GM23338 (cell line): ENCODE results near the gene UST.

ENCODE experiments used
- CREB1 ChIP-seq: fragments of 250-450 bp; sonication (Bioruptor Pico); IDR thresholded peaks from 2 replicates; pipeline ENCODE4 v1.5.0; 2020; ENCODE audit warnings: low read depth, mild to moderate bottlenecking, moderate library complexity
- EZH2 ChIP-seq: fragments of 200-600 bp; sonication (generic); IDR thresholded peaks from one replicate; pipeline ENCODE4 v1.8.0; 2017; ENCODE audit warnings: antibody characterized with exemption, mild to moderate bottlenecking, low read depth; ENCODE audit not compliant: unreplicated experiment
- EZH2phosphoT487 ChIP-seq: fragments of 200-600 bp; sonication (generic); IDR thresholded peaks from one replicate; pipeline ENCODE4 v1.8.1; 2018; ENCODE audit warnings: antibody characterized with exemption; ENCODE audit not compliant: unreplicated experiment
- JUNB ChIP-seq: IDR thresholded peaks from one replicate; pipeline ENCODE4 v1.6.1; 2016; ENCODE audit warnings: antibody characterized with exemption; ENCODE audit not compliant: unreplicated experiment
- NANOG ChIP-seq: IDR thresholded peaks from 2 replicates; pipeline ENCODE4 v1.6.1; 2016; ENCODE audit warnings: antibody characterized with exemption, borderline replicate concordance
- POLR2AphosphoS5 ChIP-seq: IDR thresholded peaks from 2 replicates; pipeline ENCODE4 v1.6.1; 2016; ENCODE audit warnings: antibody characterized with exemption, low read depth
- ZNF114 ChIP-seq: fragments of 250-450 bp; sonication (Bioruptor Pico); IDR thresholded peaks from 2 replicates; pipeline ENCODE4 v1.5.0; 2020; ENCODE audit warnings: mild to moderate bottlenecking, moderate library complexity
- ZNF331 ChIP-seq: fragments of 250-450 bp; sonication (Bioruptor Pico); IDR thresholded peaks from 2 replicates; pipeline ENCODE4 v1.5.0; 2020; ENCODE audit warnings: low read depth, mild to moderate bottlenecking, moderate library complexity
- TF ChIP-seq, protein P1 (sequence below), 2 experiments: fragments of 200-600 bp in 1 of 2; sonication (generic) in 1 of 2; conservative IDR thresholded peaks; 2 replicates each; pipeline versions ENCODE4 v1.5.1 to v1.6.1; 2016 to 2017; ENCODE audit warnings: antibody characterized with exemption in 2 of 2, low read depth in 2 of 2, mild to moderate bottlenecking in 2 of 2, moderate library complexity in 1 of 2
- TF ChIP-seq, protein P2 (sequence below): IDR thresholded peaks from one replicate; pipeline ENCODE4 v1.6.1; 2018; ENCODE audit warnings: antibody characterized with exemption; ENCODE audit not compliant: unreplicated experiment
- TF ChIP-seq, protein P3 (sequence below): IDR thresholded peaks from 2 replicates; pipeline ENCODE4 v1.6.1; 2016; ENCODE audit warnings: antibody characterized with exemption

DNA sequence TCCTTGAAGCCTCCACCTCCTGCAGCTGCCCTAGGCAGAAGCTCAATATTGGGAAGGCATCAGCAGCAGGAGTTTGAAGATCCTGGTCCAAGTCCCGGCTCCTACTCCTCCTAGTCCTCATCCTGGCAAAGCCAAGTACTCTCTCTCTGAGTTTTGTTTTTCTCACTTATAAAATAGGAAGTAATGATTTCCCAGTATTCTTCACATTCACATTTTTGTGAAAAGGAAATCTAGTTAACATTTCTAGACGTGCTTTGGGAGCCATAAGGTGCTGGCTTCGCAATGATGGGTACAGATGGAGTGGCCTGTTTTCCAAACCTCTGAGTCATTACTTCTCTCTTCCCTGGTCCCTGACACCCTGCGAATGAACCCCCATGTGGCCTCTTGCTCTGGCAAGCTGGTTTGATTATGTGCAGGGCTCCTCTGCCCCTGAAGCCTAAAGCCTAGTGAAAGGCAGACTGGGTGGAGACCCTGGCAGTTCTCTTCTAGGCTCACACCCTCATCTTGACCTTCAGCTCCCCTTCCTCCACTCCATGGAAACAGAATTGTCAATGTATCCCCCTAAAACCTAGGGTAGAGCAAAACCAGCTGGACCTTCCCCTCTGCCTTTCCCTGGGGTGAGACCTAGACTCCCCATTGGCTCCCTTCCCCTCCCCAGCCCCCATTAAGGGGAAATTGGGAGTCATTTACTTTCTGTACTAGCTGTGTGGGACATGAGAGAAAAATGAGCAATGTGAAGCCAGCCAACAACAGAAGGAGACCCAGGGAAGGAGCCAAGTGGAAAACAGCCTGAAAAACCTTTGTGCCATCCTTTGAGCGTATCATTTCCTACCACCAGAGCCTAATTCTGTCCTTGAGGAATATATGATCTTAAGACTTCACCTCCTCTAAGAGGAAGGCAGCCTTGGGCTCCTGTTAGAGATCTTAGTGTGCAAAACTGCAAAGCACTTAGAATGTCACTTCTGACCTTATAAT, 158.4 kb downstream of the UST start:
- TF ChIP-seq, protein P1, sequence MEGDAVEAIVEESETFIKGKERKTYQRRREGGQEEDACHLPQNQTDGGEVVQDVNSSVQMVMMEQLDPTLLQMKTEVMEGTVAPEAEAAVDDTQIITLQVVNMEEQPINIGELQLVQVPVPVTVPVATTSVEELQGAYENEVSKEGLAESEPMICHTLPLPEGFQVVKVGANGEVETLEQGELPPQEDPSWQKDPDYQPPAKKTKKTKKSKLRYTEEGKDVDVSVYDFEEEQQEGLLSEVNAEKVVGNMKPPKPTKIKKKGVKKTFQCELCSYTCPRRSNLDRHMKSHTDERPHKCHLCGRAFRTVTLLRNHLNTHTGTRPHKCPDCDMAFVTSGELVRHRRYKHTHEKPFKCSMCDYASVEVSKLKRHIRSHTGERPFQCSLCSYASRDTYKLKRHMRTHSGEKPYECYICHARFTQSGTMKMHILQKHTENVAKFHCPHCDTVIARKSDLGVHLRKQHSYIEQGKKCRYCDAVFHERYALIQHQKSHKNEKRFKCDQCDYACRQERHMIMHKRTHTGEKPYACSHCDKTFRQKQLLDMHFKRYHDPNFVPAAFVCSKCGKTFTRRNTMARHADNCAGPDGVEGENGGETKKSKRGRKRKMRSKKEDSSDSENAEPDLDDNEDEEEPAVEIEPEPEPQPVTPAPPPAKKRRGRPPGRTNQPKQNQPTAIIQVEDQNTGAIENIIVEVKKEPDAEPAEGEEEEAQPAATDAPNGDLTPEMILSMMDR (conservative IDR thresholded peaks at IDR 0.05; ENCODE audit: low read depth in 2 of 2) = no peak
- TF ChIP-seq POLR2AphosphoS5 (no peak), CREB1 (CRISPR knock-in tag) (no peak), EZH2 (no peak), ZNF114 (no peak), ZNF331 (CRISPR knock-in tag) (no peak), EZH2phosphoT487 (no peak), JUNB (no peak), NANOG (no peak)
- TF ChIP-seq, protein P2, sequence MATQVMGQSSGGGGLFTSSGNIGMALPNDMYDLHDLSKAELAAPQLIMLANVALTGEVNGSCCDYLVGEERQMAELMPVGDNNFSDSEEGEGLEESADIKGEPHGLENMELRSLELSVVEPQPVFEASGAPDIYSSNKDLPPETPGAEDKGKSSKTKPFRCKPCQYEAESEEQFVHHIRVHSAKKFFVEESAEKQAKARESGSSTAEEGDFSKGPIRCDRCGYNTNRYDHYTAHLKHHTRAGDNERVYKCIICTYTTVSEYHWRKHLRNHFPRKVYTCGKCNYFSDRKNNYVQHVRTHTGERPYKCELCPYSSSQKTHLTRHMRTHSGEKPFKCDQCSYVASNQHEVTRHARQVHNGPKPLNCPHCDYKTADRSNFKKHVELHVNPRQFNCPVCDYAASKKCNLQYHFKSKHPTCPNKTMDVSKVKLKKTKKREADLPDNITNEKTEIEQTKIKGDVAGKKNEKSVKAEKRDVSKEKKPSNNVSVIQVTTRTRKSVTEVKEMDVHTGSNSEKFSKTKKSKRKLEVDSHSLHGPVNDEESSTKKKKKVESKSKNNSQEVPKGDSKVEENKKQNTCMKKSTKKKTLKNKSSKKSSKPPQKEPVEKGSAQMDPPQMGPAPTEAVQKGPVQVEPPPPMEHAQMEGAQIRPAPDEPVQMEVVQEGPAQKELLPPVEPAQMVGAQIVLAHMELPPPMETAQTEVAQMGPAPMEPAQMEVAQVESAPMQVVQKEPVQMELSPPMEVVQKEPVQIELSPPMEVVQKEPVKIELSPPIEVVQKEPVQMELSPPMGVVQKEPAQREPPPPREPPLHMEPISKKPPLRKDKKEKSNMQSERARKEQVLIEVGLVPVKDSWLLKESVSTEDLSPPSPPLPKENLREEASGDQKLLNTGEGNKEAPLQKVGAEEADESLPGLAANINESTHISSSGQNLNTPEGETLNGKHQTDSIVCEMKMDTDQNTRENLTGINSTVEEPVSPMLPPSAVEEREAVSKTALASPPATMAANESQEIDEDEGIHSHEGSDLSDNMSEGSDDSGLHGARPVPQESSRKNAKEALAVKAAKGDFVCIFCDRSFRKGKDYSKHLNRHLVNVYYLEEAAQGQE = no peak
- TF ChIP-seq, protein P3, sequence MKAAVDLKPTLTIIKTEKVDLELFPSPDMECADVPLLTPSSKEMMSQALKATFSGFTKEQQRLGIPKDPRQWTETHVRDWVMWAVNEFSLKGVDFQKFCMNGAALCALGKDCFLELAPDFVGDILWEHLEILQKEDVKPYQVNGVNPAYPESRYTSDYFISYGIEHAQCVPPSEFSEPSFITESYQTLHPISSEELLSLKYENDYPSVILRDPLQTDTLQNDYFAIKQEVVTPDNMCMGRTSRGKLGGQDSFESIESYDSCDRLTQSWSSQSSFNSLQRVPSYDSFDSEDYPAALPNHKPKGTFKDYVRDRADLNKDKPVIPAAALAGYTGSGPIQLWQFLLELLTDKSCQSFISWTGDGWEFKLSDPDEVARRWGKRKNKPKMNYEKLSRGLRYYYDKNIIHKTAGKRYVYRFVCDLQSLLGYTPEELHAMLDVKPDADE = no peak
